Measurements from ENCODE around the gene AGFG2. TPM values are rescaled to one million over a fixed set of nuclear protein-coding genes. Genes with fewer than 3 reads are reported as not detected.

AGFG2 gene
- total and polyA plus RNA-seq, 2 of the 13 experiments (the other 11 are each of a cell fraction or from before 2014, with no cell fraction given), result 125 to 132 TPM

DNA sequence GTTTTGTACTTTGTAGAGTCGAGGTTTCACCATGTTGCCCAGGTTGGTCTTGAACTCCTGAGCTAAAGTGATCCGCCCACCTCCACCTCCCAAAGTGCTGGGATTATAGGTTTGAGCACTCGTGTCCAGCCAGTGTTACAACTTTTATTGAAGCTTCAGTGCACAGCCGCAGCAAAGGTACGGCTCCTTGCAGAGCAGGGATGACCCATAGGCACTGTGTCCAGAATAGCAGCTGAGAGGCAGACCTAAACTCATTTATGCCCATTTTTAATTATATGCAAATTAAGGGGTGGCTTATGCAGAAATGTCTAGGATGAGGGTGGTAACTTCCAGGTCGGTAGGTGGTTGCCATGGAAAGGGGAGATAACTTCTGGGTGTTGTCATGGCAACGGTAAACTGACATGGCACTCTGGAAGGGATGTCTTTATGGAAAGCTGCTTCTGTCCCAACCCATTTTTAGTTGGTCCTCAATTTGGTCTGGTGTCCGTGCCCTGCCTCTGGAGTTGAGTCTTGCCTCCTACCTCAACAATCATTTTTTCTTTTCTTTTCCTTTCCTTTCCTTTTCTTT is 32.6 kb upstream of the AGFG2 start (continued):
- TF ChIP-seq, protein P1, sequence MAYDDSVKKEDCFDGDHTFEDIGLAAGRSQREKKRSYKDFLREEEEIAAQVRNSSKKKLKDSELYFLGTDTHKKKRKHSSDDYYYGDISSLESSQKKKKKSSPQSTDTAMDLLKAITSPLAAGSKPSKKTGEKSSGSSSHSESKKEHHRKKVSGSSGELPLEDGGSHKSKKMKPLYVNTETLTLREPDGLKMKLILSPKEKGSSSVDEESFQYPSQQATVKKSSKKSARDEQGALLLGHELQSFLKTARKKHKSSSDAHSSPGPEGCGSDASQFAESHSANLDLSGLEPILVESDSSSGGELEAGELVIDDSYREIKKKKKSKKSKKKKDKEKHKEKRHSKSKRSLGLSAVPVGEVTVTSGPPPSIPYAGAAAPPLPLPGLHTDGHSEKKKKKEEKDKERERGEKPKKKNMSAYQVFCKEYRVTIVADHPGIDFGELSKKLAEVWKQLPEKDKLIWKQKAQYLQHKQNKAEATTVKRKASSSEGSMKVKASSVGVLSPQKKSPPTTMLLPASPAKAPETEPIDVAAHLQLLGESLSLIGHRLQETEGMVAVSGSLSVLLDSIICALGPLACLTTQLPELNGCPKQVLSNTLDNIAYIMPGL (CRISPR knock-in tag; IDR thresholded peaks at IDR 0.05; ENCODE audit: borderline replicate concordance in 1 of 2, low read depth in 1 of 2), result no peak
- TF ChIP-seq RFX3 (CRISPR knock-in tag; IDR thresholded peaks at IDR 0.05) (peak; percentile 84), ZBTB3 (CRISPR knock-in tag; IDR thresholded peaks at IDR 0.05; ENCODE audit: borderline replicate concordance, low read depth) (no peak)

DNA sequence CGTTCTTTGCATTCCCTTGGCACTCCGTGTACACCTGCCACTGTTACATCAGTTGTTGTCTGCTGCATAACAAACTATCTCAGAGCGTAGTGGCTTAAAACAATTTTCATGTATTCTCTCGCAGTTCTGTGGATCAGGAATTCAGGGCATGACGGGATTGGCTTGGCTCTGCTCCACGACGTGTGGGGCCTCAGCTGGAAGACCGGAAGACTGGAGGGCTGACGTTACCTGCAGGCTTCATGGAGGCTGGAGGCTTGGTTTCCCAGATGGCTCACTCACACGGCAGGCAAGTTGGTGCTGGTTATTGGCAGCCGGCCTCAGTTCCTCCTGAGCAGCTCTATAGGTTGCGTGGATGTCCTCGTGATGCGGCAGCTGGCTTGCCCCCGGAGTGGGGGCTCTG is 29.8 kb upstream of the AGFG2 start:
- Histone ChIP-seq H2AFZ (ENCODE audit: low read length) (peak overlapping the region; percentile 87), H3K4me2 (ENCODE audit: low read depth, low read length) (peak overlapping the region; percentile 47), H3K4me1 (ENCODE audit: insufficient read depth, low read length) (peaks cover 22% of the 10 kb centered on the region), H3K27ac (ENCODE audit: extremely low read length, insufficient read depth, low read length) (no peak overlapping the region), H3K79me2 (ENCODE audit: insufficient read depth, low read length) (no peaks in the 10 kb centered on the region), H4K20me1 (ENCODE audit: insufficient read depth, low read length) (no peaks in the 10 kb centered on the region), H3K9ac (ENCODE audit: insufficient read depth, low read depth, low read length) (no peak overlapping the region), H3K4me3 (replicated peaks in 1 of 3; ENCODE audit: insufficient read depth in 1 of 3, low read depth in 2 of 3, low read length in 3 of 3) (no peak overlapping the region; a peak in 1 of 6 replicates), H3K36me3 (replicated peaks in 1 of 2; ENCODE audit: control insufficient read depth in 1 of 2, insufficient read depth in 2 of 2, low read length in 2 of 2) (no peaks in the 10 kb centered on the region), H3K9me3 (ENCODE audit: low read length) (no peaks in the 10 kb centered on the region), H3K27me3 (ENCODE audit: control insufficient read depth in 1 of 2, insufficient read depth in 2 of 2, low read length in 2 of 2) (no peaks in the 10 kb centered on the region)
- ChIA-PET POLR2A (no interaction called here), CTCF (ENCODE audit: low intra/inter-chr PET ratio, low total read pairs) (no interaction called here)
- intact Hi-C loops (cut with micrococcal nuclease; ENCODE audit: unreplicated experiment) (no loop called here), in situ Hi-C loops (cut with HindIII; ENCODE audit: extremely low pct_ligation_motif_present, low pct_unique_long_range_greater_than_20kb) (no loop called here)
- FAIRE-seq (no peak), ATAC-seq (peak; percentile 56), DNase-seq (ENCODE audit: low spot score) (no peak)
- no TSS peak for BruUV-seq (replicated peaks)
- 11% methylated on average over 7 of the region's 15 CpGs for WGBS (ENCODE audit: low lambda C conversion rate)
- TF ChIP-seq DNMT1 (CRISPR knock-in tag; IDR thresholded peaks at IDR 0.05), result no peak
- no peak for TF ChIP-seq PRPF4 (IDR thresholded peaks at IDR 0.05; ENCODE audit: low read depth, low read length, poor library complexity, severe bottlenecking)
- TF ChIP-seq, protein P2, sequence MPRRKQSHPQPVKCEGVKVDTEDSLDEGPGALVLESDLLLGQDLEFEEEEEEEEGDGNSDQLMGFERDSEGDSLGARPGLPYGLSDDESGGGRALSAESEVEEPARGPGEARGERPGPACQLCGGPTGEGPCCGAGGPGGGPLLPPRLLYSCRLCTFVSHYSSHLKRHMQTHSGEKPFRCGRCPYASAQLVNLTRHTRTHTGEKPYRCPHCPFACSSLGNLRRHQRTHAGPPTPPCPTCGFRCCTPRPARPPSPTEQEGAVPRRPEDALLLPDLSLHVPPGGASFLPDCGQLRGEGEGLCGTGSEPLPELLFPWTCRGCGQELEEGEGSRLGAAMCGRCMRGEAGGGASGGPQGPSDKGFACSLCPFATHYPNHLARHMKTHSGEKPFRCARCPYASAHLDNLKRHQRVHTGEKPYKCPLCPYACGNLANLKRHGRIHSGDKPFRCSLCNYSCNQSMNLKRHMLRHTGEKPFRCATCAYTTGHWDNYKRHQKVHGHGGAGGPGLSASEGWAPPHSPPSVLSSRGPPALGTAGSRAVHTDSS (CRISPR knock-in tag; conservative IDR thresholded peaks at IDR 0.05), result no peak
- no peak for TF ChIP-seq ZBTB3 (CRISPR knock-in tag; IDR thresholded peaks at IDR 0.05; ENCODE audit: borderline replicate concordance, low read depth)
- TF ChIP-seq GABPB1 (CRISPR knock-in tag; IDR thresholded peaks at IDR 0.05), result peak; percentile 38; the same call in 1 of the 2 replicates
- TF ChIP-seq, protein P3, sequence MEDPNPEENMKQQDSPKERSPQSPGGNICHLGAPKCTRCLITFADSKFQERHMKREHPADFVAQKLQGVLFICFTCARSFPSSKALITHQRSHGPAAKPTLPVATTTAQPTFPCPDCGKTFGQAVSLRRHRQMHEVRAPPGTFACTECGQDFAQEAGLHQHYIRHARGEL (CRISPR knock-in tag; IDR thresholded peaks at IDR 0.05), result 0 out of 2 replicates have a peak, but pooled peaks have one; percentile 22
- no peak for TF ChIP-seq PAWR (CRISPR knock-in tag; IDR thresholded peaks at IDR 0.05; ENCODE audit: borderline replicate concordance)
- TF ChIP-seq ZNF30 (CRISPR knock-in tag; IDR thresholded peaks at IDR 0.05), result no peak
- TF ChIP-seq JARID2 (CRISPR knock-in tag; IDR thresholded peaks at IDR 0.05; ENCODE audit: insufficient replicate concordance), result no peak
- peak; percentile 34; the same call in 1 of the 2 replicates for TF ChIP-seq ZNF143 (CRISPR knock-in tag; IDR thresholded peaks at IDR 0.05)
- TF ChIP-seq, protein P4, sequence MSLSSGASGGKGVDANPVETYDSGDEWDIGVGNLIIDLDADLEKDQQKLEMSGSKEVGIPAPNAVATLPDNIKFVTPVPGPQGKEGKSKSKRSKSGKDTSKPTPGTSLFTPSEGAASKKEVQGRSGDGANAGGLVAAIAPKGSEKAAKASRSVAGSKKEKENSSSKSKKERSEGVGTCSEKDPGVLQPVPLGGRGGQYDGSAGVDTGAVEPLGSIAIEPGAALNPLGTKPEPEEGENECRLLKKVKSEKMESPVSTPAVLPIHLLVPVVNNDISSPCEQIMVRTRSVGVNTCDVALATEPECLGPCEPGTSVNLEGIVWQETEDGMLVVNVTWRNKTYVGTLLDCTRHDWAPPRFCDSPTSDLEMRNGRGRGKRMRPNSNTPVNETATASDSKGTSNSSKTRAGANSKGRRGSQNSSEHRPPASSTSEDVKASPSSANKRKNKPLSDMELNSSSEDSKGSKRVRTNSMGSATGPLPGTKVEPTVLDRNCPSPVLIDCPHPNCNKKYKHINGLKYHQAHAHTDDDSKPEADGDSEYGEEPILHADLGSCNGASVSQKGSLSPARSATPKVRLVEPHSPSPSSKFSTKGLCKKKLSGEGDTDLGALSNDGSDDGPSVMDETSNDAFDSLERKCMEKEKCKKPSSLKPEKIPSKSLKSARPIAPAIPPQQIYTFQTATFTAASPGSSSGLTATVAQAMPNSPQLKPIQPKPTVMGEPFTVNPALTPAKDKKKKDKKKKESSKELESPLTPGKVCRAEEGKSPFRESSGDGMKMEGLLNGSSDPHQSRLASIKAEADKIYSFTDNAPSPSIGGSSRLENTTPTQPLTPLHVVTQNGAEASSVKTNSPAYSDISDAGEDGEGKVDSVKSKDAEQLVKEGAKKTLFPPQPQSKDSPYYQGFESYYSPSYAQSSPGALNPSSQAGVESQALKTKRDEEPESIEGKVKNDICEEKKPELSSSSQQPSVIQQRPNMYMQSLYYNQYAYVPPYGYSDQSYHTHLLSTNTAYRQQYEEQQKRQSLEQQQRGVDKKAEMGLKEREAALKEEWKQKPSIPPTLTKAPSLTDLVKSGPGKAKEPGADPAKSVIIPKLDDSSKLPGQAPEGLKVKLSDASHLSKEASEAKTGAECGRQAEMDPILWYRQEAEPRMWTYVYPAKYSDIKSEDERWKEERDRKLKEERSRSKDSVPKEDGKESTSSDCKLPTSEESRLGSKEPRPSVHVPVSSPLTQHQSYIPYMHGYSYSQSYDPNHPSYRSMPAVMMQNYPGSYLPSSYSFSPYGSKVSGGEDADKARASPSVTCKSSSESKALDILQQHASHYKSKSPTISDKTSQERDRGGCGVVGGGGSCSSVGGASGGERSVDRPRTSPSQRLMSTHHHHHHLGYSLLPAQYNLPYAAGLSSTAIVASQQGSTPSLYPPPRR (CRISPR knock-in tag; IDR thresholded peaks at IDR 0.05; ENCODE audit: borderline replicate concordance), result no peak
